GM18507 (cell line): ENCODE data around the gene DLEC1.

Experiments used
- DNase-seq: peaks from one replicate; pipeline ENCODE4 v3.0.0; 2011; ENCODE audit warnings: low read depth; ENCODE audit not compliant: insufficient read length; ENCODE audit errors: extremely low spot score
- FAIRE-seq: peaks from 2 replicates; lab custom pipeline; 2011; peaks lifted over from hg19 to GRCh38; lab: Jason Lieb, UNC

DLEC1 gene

GRCh38 chr3:38016410-38016809 lies 22.6 kb upstream of the DLEC1 start:
- FAIRE-seq (no peak), DNase-seq (no peak)

GRCh38 chr3:38016847-38017444 lies 22.1 kb upstream of the DLEC1 start:
- DNase-seq (no peak), FAIRE-seq (no peak)

- DNase-seq (no peak), FAIRE-seq (no peak)
These were observed 21.3 kb upstream of the DLEC1 start for GRCh38 chr3:38017445-38018295.

- FAIRE-seq (no peak), DNase-seq (no peak)
These were observed 20.4 kb upstream of the DLEC1 start for GRCh38 chr3:38018296-38019266.

GRCh38 chr3:38019658-38020341 lies 19.2 kb upstream of the DLEC1 start:
- no peak for FAIRE-seq
- no peak for DNase-seq

- FAIRE-seq (no peak), DNase-seq (no peak)
These were observed 18.7 kb upstream of the DLEC1 start for GRCh38 chr3:38020342-38020726.

GRCh38 chr3:38021196-38021595 lies 17.8 kb upstream of the DLEC1 start:
- no peak for FAIRE-seq
- no peak for DNase-seq

GRCh38 chr3:38022301-38022700 lies 16.7 kb upstream of the DLEC1 start:
- no peak for DNase-seq
- no peak for FAIRE-seq

GRCh38 chr3:38022896-38023709 lies 15.9 kb upstream of the DLEC1 start:
- DNase-seq: no peak
- FAIRE-seq: no peak

- FAIRE-seq (no peak), DNase-seq (no peak)
These were observed 12.2 kb upstream of the DLEC1 start for GRCh38 chr3:38026856-38027255.

- FAIRE-seq (no peak), DNase-seq (no peak)
These were observed 11.2 kb upstream of the DLEC1 start for GRCh38 chr3:38027466-38028465.

- no peak for DNase-seq
These were observed 10.2 kb upstream of the DLEC1 start for GRCh38 chr3:38028621-38029361.

GRCh38 chr3:38029400-38030125 lies 9.4 kb upstream of the DLEC1 start, which contains the start of gene PLCD1:
Gene PLCD1, minus strand, starts transcription at chr3:38029642. Its CDS starts 103 bp downstream, at chr3:38029539.
- FAIRE-seq (no peak), DNase-seq (no peak)

More at GRCh38 chr3:38028621-38029361, 10.2 kb upstream of the DLEC1 start:
- no peak for FAIRE-seq

- DNase-seq (no peak), FAIRE-seq (no peak)
These were observed 8.6 kb upstream of the DLEC1 start for GRCh38 chr3:38030126-38031021.
